OCI-LY7 (cell line): ENCODE measurements around the gene GALNT15. TPM values are rescaled to one million over a fixed set of nuclear protein-coding genes. Genes with fewer than 3 reads are reported as not detected.

Experiments
- BruUV-seq: library from RNA; stranded (reverse); fragments of 400-500 nt; replicated peaks from 2 replicates; lab custom pipeline; 2021; lab: Mats Ljungman, UMichigan
- CTCF ChIA-PET: fragments of 300-600 bp; sonication (Branson Sonifier 250); formaldehyde crosslinking; loops from one replicate; lab custom pipeline; 2022; ENCODE audit warnings: antibody characterized with exemption; ENCODE audit not compliant: unreplicated experiment; lab: Charles Lee
- POLR2A ChIA-PET: fragments of 300-600 bp; sonication (Branson Sonifier 250); formaldehyde crosslinking; loops from one replicate; lab custom pipeline; 2022; ENCODE audit warnings: antibody characterized with exemption; lab: Charles Lee
- DNase-seq: peaks from one replicate; pipeline ENCODE4 v3.0.0-alpha.2; 2015; ENCODE audit warnings: low spot score
- H2AFZ ChIP-seq: fragments of 200-600 bp; sonication (generic), shearing (Covaris generic); 2 replicates; pipeline ENCODE4 v1.6.1; 2014; ENCODE audit warnings: mild to moderate bottlenecking, antibody characterized with exemption, low read length, moderate library complexity
- H3K27ac ChIP-seq: fragments of 200-600 bp; sonication (generic); 2 replicates; pipeline ENCODE4 v1.5.1; 2014; ENCODE audit warnings: mixed run types, low read depth, mild to moderate bottlenecking, moderate library complexity, low read length, inconsistent platforms; ENCODE audit not compliant: poor library complexity, severe bottlenecking
- H3K36me3 ChIP-seq: fragments of 200-600 bp; sonication (generic); 2 replicates; pipeline ENCODE4 v1.6.1; 2014; ENCODE audit warnings: mild to moderate bottlenecking, antibody characterized with exemption, low read length, moderate library complexity, mixed read lengths; ENCODE audit not compliant: insufficient read depth
- H3K4me1 ChIP-seq: fragments of 200-600 bp; sonication (generic); 2 replicates; pipeline ENCODE4 v1.5.1; 2014; ENCODE audit warnings: mild to moderate bottlenecking, low read length; ENCODE audit not compliant: insufficient read depth, poor library complexity, severe bottlenecking
- H3K4me2 ChIP-seq: fragments of 200-600 bp; sonication (generic); 2 replicates; pipeline ENCODE4 v1.6.1; 2014; ENCODE audit warnings: mild to moderate bottlenecking, low read length
- H3K4me3 ChIP-seq: fragments of 200-600 bp; sonication (generic); 2 replicates; pipeline ENCODE4 v1.5.1; 2014; ENCODE audit warnings: mild to moderate bottlenecking, low read depth, low read length; ENCODE audit not compliant: poor library complexity, severe bottlenecking
- H3K79me2 ChIP-seq: fragments of 200-600 bp; sonication (generic); 2 replicates; pipeline ENCODE4 v1.6.1; 2016; ENCODE audit warnings: low read depth, mild to moderate bottlenecking, low read length, moderate library complexity, mixed read lengths; ENCODE audit not compliant: insufficient read depth
- H3K9me2 ChIP-seq: fragments of 200-600 bp; sonication (generic); 2 replicates; pipeline ENCODE4 v1.6.1; 2016; ENCODE audit warnings: mild to moderate bottlenecking, low read length, mixed read lengths; ENCODE audit not compliant: insufficient read depth
- H3K9me3 ChIP-seq: fragments of 200-600 bp; sonication (generic); 2 replicates; pipeline ENCODE4 v1.6.1; 2014; ENCODE audit warnings: mild to moderate bottlenecking, mixed run types, low read length, mixed read lengths
- H4K20me1 ChIP-seq: fragments of 200-600 bp; sonication (generic); 2 replicates; pipeline ENCODE4 v1.6.1; 2014; ENCODE audit warnings: mild to moderate bottlenecking, antibody characterized with exemption, low read length, moderate library complexity, mixed read lengths; ENCODE audit not compliant: insufficient read depth
- CTCF ChIP-seq: fragments of 200-600 bp; sonication (generic); conservative IDR thresholded peaks from 2 replicates; pipeline ENCODE4 v1.5.1; 2014; ENCODE audit warnings: mild to moderate bottlenecking, antibody characterized with exemption, low read length, moderate library complexity, mixed read lengths
- EZH2phosphoT487 ChIP-seq: fragments of 200-600 bp; sonication (generic); IDR thresholded peaks from 2 replicates; pipeline ENCODE4 v1.6.1; 2018; ENCODE audit warnings: low read depth, borderline replicate concordance, mild to moderate bottlenecking, mixed run types, antibody characterized with exemption, low read length, moderate library complexity, mixed read lengths
- intact Hi-C: fragments of 100-400 bp; cut with micrococcal nuclease; formaldehyde crosslinking; loops from one replicate; pipeline ENCODE4 v1.10.0; 2022; ENCODE audit not compliant: unreplicated experiment
- total RNA-seq, 2 experiments: library from RNA; depleted of rRNA in 1 of 2; stranded (reverse); fragments of >200 nt in 1 of 2; shearing (Covaris generic) in 1 of 2; gene quantifications; 2 replicates each; pipeline ENCODE4 v1.2.3, GENCODE V29; 2014 to 2022

Gene GALNT15
- total RNA-seq, 2 experiments from 2014 or later: 0.03 TPM; not detected in 1

GRCh38 chr3:16236030-16236639 lies 61.7 kb downstream of the GALNT15 start:
- BruUV-seq: no TSS peak
- Histone ChIP-seq H4K20me1 (no peaks in the 10 kb centered on the region), H3K9me3 (no peaks in the 10 kb centered on the region), H3K4me2 (no peak overlapping the region), H3K79me2 (no peaks in the 10 kb centered on the region), H3K36me3 (no peaks in the 10 kb centered on the region), H3K4me1 (no peaks in the 10 kb centered on the region), H3K4me3 (no peak overlapping the region), H3K27ac (no peak overlapping the region), H3K9me2 (no peaks in the 10 kb centered on the region), H2AFZ (no peak overlapping the region)
- TF ChIP-seq EZH2phosphoT487 (no peak), CTCF (no peak)
- intact Hi-C loops: no loop called here
- no peak for DNase-seq
- ChIA-PET POLR2A (no interaction called here), CTCF (no interaction called here)

DNA sequence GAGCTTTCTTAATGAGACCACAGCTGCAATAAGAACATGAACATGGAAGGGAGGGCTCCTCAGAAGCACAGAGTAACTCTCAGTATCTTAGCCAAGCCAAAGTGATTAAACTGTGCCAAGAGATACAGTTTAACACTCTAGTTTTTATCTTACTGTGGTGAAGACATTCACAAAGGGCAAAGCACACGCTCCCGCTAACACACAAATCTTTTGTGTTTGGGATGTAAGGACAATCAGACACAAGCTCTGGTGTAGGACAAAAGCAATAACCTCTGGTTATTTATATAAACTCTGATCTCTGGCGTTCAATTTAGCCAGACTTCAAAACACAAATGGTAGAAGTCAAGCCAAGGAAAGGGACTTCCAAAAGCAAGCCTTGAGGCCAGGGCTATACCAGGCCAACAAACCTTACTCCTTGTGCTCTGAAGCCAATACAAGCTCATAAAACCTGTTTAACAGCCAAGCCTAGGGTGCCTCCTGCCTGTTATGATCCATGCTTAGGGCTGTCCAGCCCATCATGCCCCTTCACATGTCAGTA lies 62.4 kb downstream of the GALNT15 start:
- Histone ChIP-seq H3K9me3 (no peaks in the 10 kb centered on the region), H3K27ac (no peak overlapping the region), H2AFZ (no peak overlapping the region), H4K20me1 (no peaks in the 10 kb centered on the region), H3K4me3 (no peak overlapping the region), H3K79me2 (no peaks in the 10 kb centered on the region), H3K36me3 (no peaks in the 10 kb centered on the region), H3K9me2 (no peaks in the 10 kb centered on the region), H3K4me2 (no peak overlapping the region), H3K4me1 (no peaks in the 10 kb centered on the region)
- TF ChIP-seq EZH2phosphoT487 (no peak), CTCF (no peak)
- no TSS peak for BruUV-seq
- intact Hi-C loops: no loop called here
- ChIA-PET CTCF (no interaction called here), POLR2A (interaction anchor here (0.7 kb wide), 1 partner anchor 29 kb away, joined by 3 read pairs; no protein-coding TSS in a partner anchor)
- DNase-seq: no peak

- no peaks in the 10 kb centered on the region for H3K4me1 ChIP-seq
- no peaks in the 10 kb centered on the region for H3K36me3 ChIP-seq
- TF ChIP-seq EZH2phosphoT487 (no peak), CTCF (no peak)
- BruUV-seq: no TSS peak
- no peak for DNase-seq
- ChIA-PET CTCF (no interaction called here), POLR2A (no interaction called here)
- intact Hi-C loops: no loop called here
- no peaks in the 10 kb centered on the region for H3K79me2 ChIP-seq
- H4K20me1 ChIP-seq: no peaks in the 10 kb centered on the region
- H3K4me2 ChIP-seq: no peak overlapping the region
- H3K4me3 ChIP-seq: no peak overlapping the region
- no peaks in the 10 kb centered on the region for H3K9me2 ChIP-seq
- no peak overlapping the region for H2AFZ ChIP-seq
- no peak overlapping the region for H3K27ac ChIP-seq
- H3K9me3 ChIP-seq: no peaks in the 10 kb centered on the region
These were observed 64.7 kb downstream of the GALNT15 start for GRCh38 chr3:16239086-16239770.
